Testis (tissue), 2 donors: ENCODE data around the gene ODC1.

Experiments
- CTCF ChIP-seq, 3 experiments: fragments of 450-650 bp in 2 of 3; fragments of 200-600 bp in 1 of 3; sonication (generic) in 1 of 3; IDR thresholded peaks; one replicate each; pipeline ENCODE4 v1.5.1; 2016 to 2019; ENCODE audit warnings: antibody characterized with exemption in 3 of 3, mild to moderate bottlenecking in 2 of 3, moderate library complexity in 1 of 3
- POLR2A ChIP-seq: fragments of 450-650 bp; IDR thresholded peaks from one replicate; pipeline ENCODE4 v1.6.1; 2017; ENCODE audit warnings: antibody characterized with exemption, mild to moderate bottlenecking, moderate library complexity

DNA sequence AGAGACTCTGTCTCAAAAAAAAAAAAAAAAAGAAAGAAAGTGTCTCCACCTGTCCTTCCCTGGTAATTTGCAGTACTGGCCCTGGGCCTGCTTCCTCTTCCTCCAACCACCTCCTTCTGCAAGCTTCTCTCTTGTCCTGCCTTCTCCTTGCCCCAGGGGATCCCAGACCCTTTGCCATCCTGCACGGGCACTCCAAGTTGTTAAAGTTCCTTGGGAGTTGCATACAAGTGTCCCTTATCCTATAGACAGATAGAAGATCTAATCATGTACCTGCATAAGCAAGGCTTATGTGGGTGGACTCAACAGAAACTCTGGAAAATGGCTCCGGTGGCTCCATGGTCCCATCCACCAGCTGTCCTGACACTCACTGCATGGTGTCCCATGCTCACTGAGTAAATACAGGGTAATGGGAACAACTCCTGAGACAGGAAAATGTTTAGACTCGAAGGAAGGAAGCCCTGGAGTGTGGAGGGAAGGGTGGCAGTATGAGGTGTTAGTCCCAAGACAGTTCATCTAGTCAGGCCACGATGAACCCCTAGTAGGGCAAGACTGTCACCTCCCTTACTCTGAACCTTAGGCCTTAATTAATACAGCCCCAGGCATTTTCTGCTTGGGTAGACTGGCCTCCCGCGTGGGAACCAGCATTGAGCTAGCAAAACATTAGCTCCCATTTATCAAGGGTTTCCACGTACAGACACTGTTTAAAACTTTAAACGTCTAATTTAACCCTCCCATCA, 17.1 kb downstream of the ODC1 start:
- TF ChIP-seq POLR2A = no peak
- no peak for TF ChIP-seq CTCF (IDR thresholded peaks at IDR 0.05)
